Ovary (tissue), 9 donors: ENCODE measurements around the gene TMEM214. TPM values are rescaled to one million over a fixed set of nuclear protein-coding genes. Genes with fewer than 3 reads are reported as not detected.

ENCODE experiments used
- DNase-seq, 5 donors: peaks; one replicate each; pipeline ENCODE4 v3.0.0-alpha.2; 2019 to 2020
- H3K27ac ChIP-seq, 2 donors: fragments of 200-600 bp; one replicate each; pipeline versions ENCODE4 v1.5.1 to v1.8.0; 2019 to 2022
- H3K27me3 ChIP-seq: fragments of 200-600 bp; one replicate; pipeline ENCODE4 v1.8.0; 2022
- H3K36me3 ChIP-seq: fragments of 200-600 bp; sonication (generic); one replicate; pipeline ENCODE4 v1.5.1; 2019
- H3K4me1 ChIP-seq: one replicate; pipeline ENCODE4 v1.8.1; 2013; ENCODE audit warnings: mild to moderate bottlenecking, moderate library complexity; ENCODE audit not compliant: insufficient read depth
- H3K4me3 ChIP-seq: fragments of 200-600 bp; sonication (generic); one replicate; pipeline ENCODE4 v1.5.1; 2017
- H3K9me3 ChIP-seq, 2 donors: fragments of 200-600 bp in 1 of 2; sonication (generic) in 1 of 2; one replicate each; pipeline versions ENCODE4 v1.5.1 to v1.8.1; 2013 to 2019; ENCODE audit warnings: mild to moderate bottlenecking in 1 of 2, moderate library complexity in 1 of 2
- EP300 ChIP-seq: sonication (generic); formaldehyde crosslinking; IDR thresholded peaks from one replicate; pipeline ENCODE4 v1.6.1; 2017; ENCODE audit warnings: antibody characterized with exemption
- POLR2A ChIP-seq: fragments of 450-650 bp; IDR thresholded peaks from one replicate; pipeline ENCODE4 v1.6.1; 2017; ENCODE audit warnings: antibody characterized with exemption, mild to moderate bottlenecking, moderate library complexity
- WGBS, 3 donors: extraction: QIAGEN DNeasy Blood & Tissue Kit in 1 of 3; methylation state at CpG; one replicate each; pipeline versions ENCODE4 v1.1.5 to v1.1.7; 2013 to 2017; 5-methylcytosine and 5-hydroxymethylcytosine counted together
- intact Hi-C, 4 donors: fragments of 100-400 bp; cut with DNase I; formaldehyde crosslinking; loops; one replicate each; pipeline versions ENCODE4 v1.11.0 to v1.15.1; 2022 to 2023
- polyA plus RNA-seq, 2 donors: library from polyadenylated mRNA; stranded (reverse); fragments of 200-250 nt in 1 of 2; fragments of 350-450 nt in 1 of 2; fragmentation: Illumina TruSeq in 1 of 2; extraction: RNeasy Lipid Tissue Mini Kit (QIAGEN cat#74804) in 1 of 2; gene quantifications; one replicate each; pipeline ENCODE4 v1.2.3, GENCODE V29; 2013 to 2014
- total RNA-seq, 7 donors: library from RNA; depleted of rRNA in 2 of 7; stranded (reverse); fragments of >200 nt in 2 of 7; fragmentation: NEBNext Ultra II Directional in 3 of 7; extraction: Animal tissue kit (Norgen Biotek cat#: 25700) in 3 of 7; gene quantifications; one replicate each; pipeline versions ENCODE4 v1.1.0 to v1.2.4, GENCODE V29; 2016 to 2023
- TF ChIP-seq, protein P1 (sequence below), 3 donors: fragments of 450-650 bp in 2 of 3; fragments of 200-600 bp in 1 of 3; IDR thresholded peaks; one replicate each; pipeline versions ENCODE4 v1.5.1 to v1.8.0; 2016 to 2022; ENCODE audit warnings: antibody characterized with exemption in 3 of 3, mild to moderate bottlenecking in 1 of 3
- donor health status: DM: no; HTN: no; CAD: no; lungs with moderate emphysema.
- donor health status: DM: no; HTN: no; CAD: no.
- donor health status: Bipolar disorder and iron deficiency.
- donor health status: DM: yes; HTN: yes; CAD: no.
- donor health status: DM: no; HTN: no; CAD: no.
- donor health status: DM: yes; HTN: yes; CAD: no.

Gene TMEM214
- total and polyA plus RNA-seq, 9 donors = 26.5 to 101 (median 67.1) TPM

GRCh38 chr2:27051902-27052645, 19.3 kb downstream of the TMEM214 start:
- peak overlapping the region; percentile 93 for H3K4me3 ChIP-seq
- DNase-seq = peak in 4 of 5 donors; percentile 55 to 76 (median 66)
- H3K9me3 ChIP-seq = no peaks in the 10 kb centered on the region
- TF ChIP-seq EP300 (no peak), POLR2A (no peak)
- TF ChIP-seq, protein P1, sequence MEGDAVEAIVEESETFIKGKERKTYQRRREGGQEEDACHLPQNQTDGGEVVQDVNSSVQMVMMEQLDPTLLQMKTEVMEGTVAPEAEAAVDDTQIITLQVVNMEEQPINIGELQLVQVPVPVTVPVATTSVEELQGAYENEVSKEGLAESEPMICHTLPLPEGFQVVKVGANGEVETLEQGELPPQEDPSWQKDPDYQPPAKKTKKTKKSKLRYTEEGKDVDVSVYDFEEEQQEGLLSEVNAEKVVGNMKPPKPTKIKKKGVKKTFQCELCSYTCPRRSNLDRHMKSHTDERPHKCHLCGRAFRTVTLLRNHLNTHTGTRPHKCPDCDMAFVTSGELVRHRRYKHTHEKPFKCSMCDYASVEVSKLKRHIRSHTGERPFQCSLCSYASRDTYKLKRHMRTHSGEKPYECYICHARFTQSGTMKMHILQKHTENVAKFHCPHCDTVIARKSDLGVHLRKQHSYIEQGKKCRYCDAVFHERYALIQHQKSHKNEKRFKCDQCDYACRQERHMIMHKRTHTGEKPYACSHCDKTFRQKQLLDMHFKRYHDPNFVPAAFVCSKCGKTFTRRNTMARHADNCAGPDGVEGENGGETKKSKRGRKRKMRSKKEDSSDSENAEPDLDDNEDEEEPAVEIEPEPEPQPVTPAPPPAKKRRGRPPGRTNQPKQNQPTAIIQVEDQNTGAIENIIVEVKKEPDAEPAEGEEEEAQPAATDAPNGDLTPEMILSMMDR (IDR thresholded peaks at IDR 0.05) = no peak
- peaks cover 5% of the 10 kb centered on the region for H3K4me1 ChIP-seq
- WGBS, 3 donors = 3 to 5% (median 3%) methylated on average over 17 to 24 of the region's 24 CpGs
- H3K36me3 ChIP-seq = no peaks in the 10 kb centered on the region
- intact Hi-C loops = loop anchor here in 2 of 4 donors (5.0 kb wide), 1 partner anchor 35 kb away; the partner anchor contains the start of gene KHK (in 2 of the 2)
- H3K27me3 ChIP-seq = no peaks in the 10 kb centered on the region
- peak overlapping the region; percentile 74 to 87 for H3K27ac ChIP-seq

DNA sequence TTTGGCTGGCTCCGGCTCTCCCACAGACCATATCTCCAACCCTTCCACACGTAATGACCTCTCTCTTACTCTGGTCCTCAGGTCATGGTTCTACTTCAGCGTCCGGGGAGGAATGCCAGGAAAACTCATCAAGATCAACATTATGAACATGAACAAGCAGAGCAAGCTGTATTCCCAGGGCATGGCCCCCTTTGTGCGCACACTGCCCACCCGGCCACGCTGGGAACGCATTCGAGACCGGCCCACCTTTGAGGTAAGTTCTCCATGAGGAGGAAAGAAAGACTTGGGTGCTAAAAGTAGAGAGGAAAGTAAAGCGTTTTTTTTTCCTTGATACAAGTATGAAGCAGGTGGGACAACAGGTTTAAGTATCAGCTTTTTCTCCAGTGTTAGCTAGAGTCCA, 20.6 kb downstream of the TMEM214 start:
- H3K9me3 ChIP-seq = no peaks in the 10 kb centered on the region
- H3K27me3 ChIP-seq = no peaks in the 10 kb centered on the region
- no peaks in the 10 kb centered on the region for H3K36me3 ChIP-seq
- intact Hi-C loops = loop anchor here in 2 of 4 donors (5.0 kb wide), 1 partner anchor 34 kb away; the partner anchor contains the start of gene KHK (in 2 of the 2)
- 73 to 84% (median 79%) methylated on average over 11 of the region's 11 CpGs for WGBS, 3 donors
- peaks cover 5% of the 10 kb centered on the region for H3K4me1 ChIP-seq
- no peak for TF ChIP-seq POLR2A
- TF ChIP-seq, protein P1 (IDR thresholded peaks at IDR 0.05) = no peak
- TF ChIP-seq EP300 = no peak
- H3K4me3 ChIP-seq = no peak overlapping the region
- no peak overlapping the region for H3K27ac ChIP-seq
- DNase-seq = no peak

DNA sequence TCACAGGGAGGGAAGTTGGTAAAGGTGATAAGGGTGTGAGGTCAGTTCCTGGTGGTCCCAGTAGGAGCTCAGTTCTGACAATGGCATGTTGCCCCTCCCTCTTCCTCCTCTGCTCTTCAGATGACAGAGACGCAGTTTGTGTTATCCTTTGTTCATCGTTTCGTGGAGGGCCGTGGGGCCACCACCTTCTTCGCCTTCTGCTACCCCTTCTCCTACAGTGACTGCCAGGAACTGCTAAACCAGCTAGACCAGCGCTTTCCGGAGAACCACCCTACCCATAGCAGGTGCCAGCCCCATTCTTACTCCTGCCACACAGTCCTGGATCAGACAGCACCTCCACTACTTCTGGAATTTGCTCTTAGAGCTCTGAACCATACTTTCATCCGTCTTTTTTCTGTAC, 21.0 kb downstream of the TMEM214 start:
- H3K27me3 ChIP-seq = no peaks in the 10 kb centered on the region
- no peak overlapping the region for H3K4me3 ChIP-seq
- no peaks in the 10 kb centered on the region for H3K36me3 ChIP-seq
- peaks cover 5% of the 10 kb centered on the region for H3K4me1 ChIP-seq
- H3K9me3 ChIP-seq = no peaks in the 10 kb centered on the region
- no peak for DNase-seq
- TF ChIP-seq EP300 = no peak
- no peak for TF ChIP-seq POLR2A
- TF ChIP-seq, protein P1 (IDR thresholded peaks at IDR 0.05) = no peak
- intact Hi-C loops = loop anchor here in 2 of 4 donors (5.0 kb wide), 1 partner anchor 34 kb away; the partner anchor contains the start of gene KHK (in 2 of the 2)
- 87 to 89% (median 88%) methylated on average over 8 of the region's 8 CpGs for WGBS, 3 donors
- H3K27ac ChIP-seq = no peak overlapping the region

GRCh38 chr2:27054721-27055120, 22.0 kb downstream of the TMEM214 start:
- Histone ChIP-seq H3K4me1 (peaks cover 3% of the 10 kb centered on the region), H3K9me3 (no peaks in the 10 kb centered on the region), H3K27ac (no peak overlapping the region), H3K27me3 (no peaks in the 10 kb centered on the region), H3K36me3 (no peaks in the 10 kb centered on the region), H3K4me3 (no peak overlapping the region)
- intact Hi-C loops = loop anchor here in 2 of 4 donors (5.0 kb wide), 1 partner anchor 33 kb away; the partner anchor contains the start of gene KHK (in 2 of the 2)
- TF ChIP-seq, protein P1 (IDR thresholded peaks at IDR 0.05) = no peak
- TF ChIP-seq POLR2A = no peak
- TF ChIP-seq EP300 = no peak
- 91 to 94% (median 92%) methylated on average over 11 of the region's 11 CpGs for WGBS, 3 donors
- DNase-seq = no peak
